Hepatic stellate cell (primary cell): ENCODE measurements around the gene IL31RA.
"Not testable (repeated sequence)": the region's sequence is repeated elsewhere in the genome, so short reads cannot be mapped to it uniquely, and the experiment has no call there.

Experiments used
- DNase-seq: peaks from one replicate; pipeline ENCODE4 v3.0.0; 2011; ENCODE audit warnings: low spot score

Gene IL31RA

GRCh38 chr5:55925712-55926111 lies 74.6 kb downstream of the IL31RA start:
- no peak for DNase-seq

- no peak for DNase-seq
Measured at GRCh38 chr5:55926476-55926875, 75.3 kb downstream of the IL31RA start.

GRCh38 chr5:55927861-55928655 lies 76.9 kb downstream of the IL31RA start:
- no peak for DNase-seq

- DNase-seq: no peak
Measured at GRCh38 chr5:55929020-55929799, 78.1 kb downstream of the IL31RA start.

GRCh38 chr5:55932700-55933099 lies 81.5 kb downstream of the IL31RA start:
- no peak for DNase-seq

GRCh38 chr5:55933377-55934114 lies 82.4 kb downstream of the IL31RA start:
- DNase-seq: no peak

GRCh38 chr5:55934115-55934613 lies 83.0 kb downstream of the IL31RA start:
- DNase-seq: no peak

- no peak for DNase-seq
Measured at GRCh38 chr5:55934720-55935119, 83.6 kb downstream of the IL31RA start.

- DNase-seq: no peak
Measured at GRCh38 chr5:55935371-55935770, 84.2 kb downstream of the IL31RA start.

- peak; percentile 71 for DNase-seq
Measured at GRCh38 chr5:55936100-55936693, 85.0 kb downstream of the IL31RA start.

- DNase-seq: not testable (repeated sequence)
Measured at GRCh38 chr5:55937598-55937997, 86.4 kb downstream of the IL31RA start.

GRCh38 chr5:55941154-55941553 lies 90.0 kb downstream of the IL31RA start:
- DNase-seq: not testable (repeated sequence)

GRCh38 chr5:55959208-55959607 lies 108.1 kb downstream of the IL31RA start:
- no peak for DNase-seq

GRCh38 chr5:55960779-55961178 lies 109.6 kb downstream of the IL31RA start:
- no peak for DNase-seq

GRCh38 chr5:55965525-55965924 lies 114.4 kb downstream of the IL31RA start:
- no peak for DNase-seq

GRCh38 chr5:55966284-55966683 lies 115.1 kb downstream of the IL31RA start:
- no peak for DNase-seq

GRCh38 chr5:55969956-55970355 lies 118.8 kb downstream of the IL31RA start:
- peak; percentile 56 for DNase-seq
